ENCODE data around the gene KRT40.

DNA sequence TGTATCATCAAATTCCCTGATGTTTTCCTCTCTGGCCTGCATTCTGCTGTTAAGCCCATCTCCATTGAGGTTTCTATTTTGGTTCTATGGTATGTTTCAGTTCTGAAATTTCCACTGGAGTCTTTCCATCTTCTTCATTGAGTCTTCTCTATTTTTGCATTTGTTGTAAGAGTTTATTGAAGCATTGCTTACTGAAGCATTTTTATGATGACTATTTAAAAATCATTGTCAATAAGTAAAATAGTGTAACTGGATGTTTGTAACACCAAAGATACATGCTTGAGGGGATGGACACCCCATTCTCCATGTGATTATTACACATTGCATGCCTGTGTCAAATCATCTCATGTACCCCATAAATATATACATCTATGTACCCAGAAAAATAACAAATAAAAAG is 8.6 kb downstream of the KRT40 start:
- TF ChIP-seq NR2C2 (IDR thresholded peaks at IDR 0.05; ENCODE audit: borderline replicate concordance, control insufficient read depth, insufficient read length, low read depth) (no peak), STAT3 (IDR thresholded peaks at IDR 0.05; ENCODE audit: low read depth, low read length) (no peak), CHD2 (IDR thresholded peaks at IDR 0.05; ENCODE audit: borderline replicate concordance, low read depth, low read length) (no peak), PML (IDR thresholded peaks at IDR 0.05; ENCODE audit: low read length) (no peak), EZH2 (IDR thresholded peaks at IDR 0.05; ENCODE audit: borderline replicate concordance, control insufficient read depth, low read depth, low read length) (no peak), BCLAF1 (IDR thresholded peaks at IDR 0.05) (no peak), POLR2A (IDR thresholded peaks at IDR 0.05; ENCODE audit: low read depth, low read length) (no peak), TAF1 (IDR thresholded peaks at IDR 0.05; ENCODE audit: borderline replicate concordance, low read depth, low read length) (no peak), GABPA (IDR thresholded peaks at IDR 0.05; ENCODE audit: low read depth) (no peak), ZNF217 (IDR thresholded peaks at IDR 0.05) (no peak)
- TF ChIP-seq, protein P1, sequence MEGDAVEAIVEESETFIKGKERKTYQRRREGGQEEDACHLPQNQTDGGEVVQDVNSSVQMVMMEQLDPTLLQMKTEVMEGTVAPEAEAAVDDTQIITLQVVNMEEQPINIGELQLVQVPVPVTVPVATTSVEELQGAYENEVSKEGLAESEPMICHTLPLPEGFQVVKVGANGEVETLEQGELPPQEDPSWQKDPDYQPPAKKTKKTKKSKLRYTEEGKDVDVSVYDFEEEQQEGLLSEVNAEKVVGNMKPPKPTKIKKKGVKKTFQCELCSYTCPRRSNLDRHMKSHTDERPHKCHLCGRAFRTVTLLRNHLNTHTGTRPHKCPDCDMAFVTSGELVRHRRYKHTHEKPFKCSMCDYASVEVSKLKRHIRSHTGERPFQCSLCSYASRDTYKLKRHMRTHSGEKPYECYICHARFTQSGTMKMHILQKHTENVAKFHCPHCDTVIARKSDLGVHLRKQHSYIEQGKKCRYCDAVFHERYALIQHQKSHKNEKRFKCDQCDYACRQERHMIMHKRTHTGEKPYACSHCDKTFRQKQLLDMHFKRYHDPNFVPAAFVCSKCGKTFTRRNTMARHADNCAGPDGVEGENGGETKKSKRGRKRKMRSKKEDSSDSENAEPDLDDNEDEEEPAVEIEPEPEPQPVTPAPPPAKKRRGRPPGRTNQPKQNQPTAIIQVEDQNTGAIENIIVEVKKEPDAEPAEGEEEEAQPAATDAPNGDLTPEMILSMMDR (IDR thresholded peaks at IDR 0.05 in 2 of 3, conservative IDR thresholded peaks at IDR 0.05 in 1 of 3; ENCODE audit: control insufficient read depth in 2 of 3, extremely low read depth in 1 of 3, insufficient read depth in 1 of 3, low read depth in 3 of 3, low read length in 3 of 3): no peak
